ENCODE results near the gene LRBA.
"Not testable (repeated sequence)": the region's sequence is repeated elsewhere in the genome, so short reads cannot be mapped to it uniquely, and the experiment has no call there.

Gene LRBA

GRCh38 chr4:151014521-151015458 lies at the start of gene LRBA:
Gene LRBA, minus strand, starts transcription at chr4:151015284. Its CDS starts 642 bp downstream, at chr4:151014642.
- DNase-seq (ENCODE audit: low read depth, low spot score) = peak; percentile 92

- not testable (repeated sequence) for DNase-seq (ENCODE audit: low read depth, low spot score)
These were observed 48.1 kb upstream of the LRBA start for GRCh38 chr4:151063143-151063542.

- no peak for DNase-seq (ENCODE audit: low read depth, low spot score)
These were observed 40.5 kb upstream of the LRBA start for GRCh38 chr4:151055539-151055938.

GRCh38 chr4:151052785-151053184 lies 37.7 kb upstream of the LRBA start:
- DNase-seq (ENCODE audit: low read depth, low spot score) = no peak

GRCh38 chr4:151049430-151049884 lies 34.4 kb upstream of the LRBA start:
- peak; percentile 86 for DNase-seq (ENCODE audit: low read depth, low spot score)

GRCh38 chr4:151048913-151049312 lies 33.8 kb upstream of the LRBA start:
- no peak for DNase-seq (ENCODE audit: low read depth, low spot score)

- no peak for DNase-seq (ENCODE audit: low read depth, low spot score)
These were observed 31.5 kb upstream of the LRBA start for GRCh38 chr4:151046609-151047008.

- peak; percentile 29 for DNase-seq (ENCODE audit: low read depth, low spot score)
These were observed 30.8 kb upstream of the LRBA start for GRCh38 chr4:151045907-151046306.

- DNase-seq (ENCODE audit: low read depth, low spot score) = no peak
These were observed 28.9 kb upstream of the LRBA start for GRCh38 chr4:151043803-151044515.

GRCh38 chr4:151039733-151040132 lies 24.6 kb upstream of the LRBA start:
- DNase-seq (ENCODE audit: low read depth, low spot score) = no peak

- DNase-seq (ENCODE audit: low read depth, low spot score) = no peak
These were observed 23.5 kb upstream of the LRBA start for GRCh38 chr4:151038452-151039157.

GRCh38 chr4:151035911-151036310 lies 20.8 kb upstream of the LRBA start:
- DNase-seq (ENCODE audit: low read depth, low spot score) = no peak

- peak; percentile 37 for DNase-seq (ENCODE audit: low read depth, low spot score)
These were observed 20.2 kb upstream of the LRBA start for GRCh38 chr4:151035328-151035727.

GRCh38 chr4:151034829-151035228 lies 19.7 kb upstream of the LRBA start:
- no peak for DNase-seq (ENCODE audit: low read depth, low spot score)

GRCh38 chr4:151031831-151032605 lies 16.9 kb upstream of the LRBA start:
- DNase-seq (ENCODE audit: low read depth, low spot score) = no peak

GRCh38 chr4:151029537-151029936 lies 14.5 kb upstream of the LRBA start:
- DNase-seq (ENCODE audit: low read depth, low spot score) = no peak

- not testable (repeated sequence) for DNase-seq (ENCODE audit: low read depth, low spot score)
These were observed 13.9 kb upstream of the LRBA start for GRCh38 chr4:151029006-151029405.

- no peak for DNase-seq (ENCODE audit: low read depth, low spot score)
These were observed 10.7 kb upstream of the LRBA start for GRCh38 chr4:151025759-151026158.

GRCh38 chr4:151022586-151022985 lies 7.5 kb upstream of the LRBA start:
- DNase-seq (ENCODE audit: low read depth, low spot score) = no peak

- DNase-seq (ENCODE audit: low read depth, low spot score) = no peak
These were observed 6.7 kb upstream of the LRBA start for GRCh38 chr4:151021637-151022334.
